ENCODE results near the gene GCAT. TPM values are rescaled to one million over a fixed set of nuclear protein-coding genes. Genes with fewer than 3 reads are reported as not detected.
A peak's percentile ranks its signal among the peaks of the same experiment; 100 is the strongest.

The GCAT gene
- total RNA-seq, 1 experiment from 2014 or later: 24.8 TPM

DNA sequence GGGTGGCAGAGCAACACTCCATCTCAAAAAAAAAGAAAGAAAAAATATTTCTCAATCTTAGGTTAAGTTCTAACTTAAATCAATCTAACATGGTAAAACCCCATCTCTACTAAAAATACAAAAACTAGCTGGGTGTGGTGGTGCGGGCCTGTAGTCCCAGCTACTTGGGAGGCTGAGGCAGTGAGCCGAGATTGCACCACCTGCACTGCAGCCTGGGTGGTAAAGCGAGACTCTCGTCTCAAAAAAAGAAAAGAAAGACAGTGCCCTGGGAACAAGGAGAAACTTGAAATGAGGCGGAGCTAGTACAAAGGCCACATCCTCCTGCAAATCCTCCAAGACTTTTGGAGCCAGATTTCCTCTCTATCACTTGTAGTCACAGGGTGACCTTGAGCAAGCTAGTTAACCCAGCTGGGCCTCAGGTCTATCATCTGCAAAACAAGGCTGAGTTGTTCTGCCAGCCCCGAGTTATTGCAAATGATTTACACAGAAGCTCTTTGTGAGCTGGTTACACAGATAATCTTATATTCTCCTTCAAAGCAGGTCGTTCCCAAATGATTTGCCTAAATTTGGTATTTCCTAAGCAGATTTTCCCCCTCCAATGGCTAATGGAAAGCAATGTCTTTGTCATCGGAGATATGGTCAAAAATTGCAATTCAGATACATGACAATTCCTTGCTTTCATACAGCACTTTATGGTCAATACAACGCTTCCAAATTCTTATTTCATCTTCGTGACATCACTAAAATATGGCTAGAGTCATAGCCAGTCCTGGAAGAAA lies 34.5 kb downstream of the GCAT start:
- peaks cover 9% of the 10 kb centered on the region; the same call in 1 of the 2 replicates for H3K4me1 ChIP-seq
- no peaks in the 10 kb centered on the region for H3K4me1 Mint-ChIP-seq (ENCODE audit: low read depth, unreplicated experiment)
- no peaks in the 10 kb centered on the region for H3K9me3 Mint-ChIP-seq (ENCODE audit: unreplicated experiment)
- no peak overlapping the region for H3K4me3 ChIP-seq (ENCODE audit: low read depth, low read length)
- DNase-seq: no peak
- no peaks in the 10 kb centered on the region for H3K36me3 ChIP-seq (ENCODE audit: control insufficient read depth, insufficient read depth, low read length)
- TF ChIP-seq, protein P1, sequence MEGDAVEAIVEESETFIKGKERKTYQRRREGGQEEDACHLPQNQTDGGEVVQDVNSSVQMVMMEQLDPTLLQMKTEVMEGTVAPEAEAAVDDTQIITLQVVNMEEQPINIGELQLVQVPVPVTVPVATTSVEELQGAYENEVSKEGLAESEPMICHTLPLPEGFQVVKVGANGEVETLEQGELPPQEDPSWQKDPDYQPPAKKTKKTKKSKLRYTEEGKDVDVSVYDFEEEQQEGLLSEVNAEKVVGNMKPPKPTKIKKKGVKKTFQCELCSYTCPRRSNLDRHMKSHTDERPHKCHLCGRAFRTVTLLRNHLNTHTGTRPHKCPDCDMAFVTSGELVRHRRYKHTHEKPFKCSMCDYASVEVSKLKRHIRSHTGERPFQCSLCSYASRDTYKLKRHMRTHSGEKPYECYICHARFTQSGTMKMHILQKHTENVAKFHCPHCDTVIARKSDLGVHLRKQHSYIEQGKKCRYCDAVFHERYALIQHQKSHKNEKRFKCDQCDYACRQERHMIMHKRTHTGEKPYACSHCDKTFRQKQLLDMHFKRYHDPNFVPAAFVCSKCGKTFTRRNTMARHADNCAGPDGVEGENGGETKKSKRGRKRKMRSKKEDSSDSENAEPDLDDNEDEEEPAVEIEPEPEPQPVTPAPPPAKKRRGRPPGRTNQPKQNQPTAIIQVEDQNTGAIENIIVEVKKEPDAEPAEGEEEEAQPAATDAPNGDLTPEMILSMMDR (IDR thresholded peaks at IDR 0.05; ENCODE audit: insufficient read depth in 1 of 2, low read depth in 1 of 2, low read length in 1 of 2, severe bottlenecking in 1 of 2, unreplicated experiment in 1 of 2): no peak
- H3K27me3 ChIP-seq (replicated peaks; ENCODE audit: control insufficient read depth, insufficient read depth, low read length): no peaks in the 10 kb centered on the region
- H3K27me3 Mint-ChIP-seq (ENCODE audit: insufficient read depth, unreplicated experiment): no peaks in the 10 kb centered on the region
- ChIA-PET CTCF (no interaction called here), POLR2A (no interaction called here)
- peak overlapping the region; percentile 79 for H3K4me3 Mint-ChIP-seq (ENCODE audit: unreplicated experiment)
- intact Hi-C loops (cut with micrococcal nuclease; ENCODE audit: unreplicated experiment): no loop called here
- no peak overlapping the region for H3K27ac Mint-ChIP-seq (ENCODE audit: unreplicated experiment)
- peaks cover 3% of the 10 kb centered on the region; the same call in 1 of the 2 replicates for H3K9me3 ChIP-seq
- peaks cover 17% of the 10 kb centered on the region for H3K36me3 Mint-ChIP-seq (ENCODE audit: insufficient read depth, unreplicated experiment)
- no TSS peak for BruUV-seq (replicated peaks)

DNA sequence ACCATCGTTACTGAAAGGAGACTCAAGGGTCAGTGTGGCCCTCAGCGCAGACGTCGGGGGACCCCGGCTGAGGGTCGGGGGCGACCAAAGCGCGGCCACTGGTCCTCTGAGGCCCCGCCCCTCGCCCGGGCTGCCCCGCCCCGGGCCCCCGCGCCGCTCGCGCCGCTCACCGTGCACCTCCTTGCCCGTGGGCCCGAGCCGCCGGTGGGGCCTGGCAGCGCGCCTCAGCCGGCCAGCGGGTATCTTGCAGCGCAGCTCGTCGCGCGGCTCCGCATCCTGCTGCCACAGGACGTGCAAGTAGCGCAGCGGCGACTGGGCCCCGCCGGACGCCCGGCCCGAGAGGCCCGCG lies 36.0 kb downstream of the GCAT start:
- peaks cover 28% of the 10 kb centered on the region for H3K36me3 Mint-ChIP-seq (ENCODE audit: insufficient read depth, unreplicated experiment)
- Histone ChIP-seq H3K4me3 (ENCODE audit: low read depth, low read length) (peak overlapping the region; percentile 75), H3K36me3 (ENCODE audit: control insufficient read depth, insufficient read depth, low read length) (no peaks in the 10 kb centered on the region), H3K9me3 (peaks cover 3% of the 10 kb centered on the region; the same call in 1 of the 2 replicates), H3K27me3 (replicated peaks; ENCODE audit: control insufficient read depth, insufficient read depth, low read length) (no peaks in the 10 kb centered on the region), H3K4me1 (peaks cover 9% of the 10 kb centered on the region; the same call in 1 of the 2 replicates)
- ChIA-PET POLR2A (interaction anchor here (0.6 to 1.7 kb wide), 7 partner anchors 27 to 825 kb away, joined by 3 to 19 read pairs (median 4); partner anchors contain the start of genes GCAT, LGALS2 and TST), CTCF (interaction anchor here (0.8 to 1.4 kb wide), 3 partner anchors 19 to 62 kb away, joined by 3 to 6 read pairs (median 5); partner anchors contain the start of genes GCAT and MICALL1)
- peak in 1 of 2 experiments; percentile 67 for DNase-seq
- H3K9me3 Mint-ChIP-seq (ENCODE audit: unreplicated experiment): no peaks in the 10 kb centered on the region
- TF ChIP-seq, protein P1 (IDR thresholded peaks at IDR 0.05; ENCODE audit: insufficient read depth in 1 of 2, low read depth in 1 of 2, low read length in 1 of 2, severe bottlenecking in 1 of 2, unreplicated experiment in 1 of 2): no peak
- H3K27ac Mint-ChIP-seq (ENCODE audit: unreplicated experiment): peak overlapping the region; percentile 53
- peaks cover 7% of the 10 kb centered on the region for H3K4me1 Mint-ChIP-seq (ENCODE audit: low read depth, unreplicated experiment)
- BruUV-seq (replicated peaks): no TSS peak
- no peaks in the 10 kb centered on the region for H3K27me3 Mint-ChIP-seq (ENCODE audit: insufficient read depth, unreplicated experiment)
- H3K4me3 Mint-ChIP-seq (ENCODE audit: unreplicated experiment): peak overlapping the region; percentile 79
- intact Hi-C loops (cut with micrococcal nuclease; ENCODE audit: unreplicated experiment): loop anchor here (2.0 kb wide), 1 partner anchor 37 kb away; the partner anchor contains the start of gene GCAT

DNA sequence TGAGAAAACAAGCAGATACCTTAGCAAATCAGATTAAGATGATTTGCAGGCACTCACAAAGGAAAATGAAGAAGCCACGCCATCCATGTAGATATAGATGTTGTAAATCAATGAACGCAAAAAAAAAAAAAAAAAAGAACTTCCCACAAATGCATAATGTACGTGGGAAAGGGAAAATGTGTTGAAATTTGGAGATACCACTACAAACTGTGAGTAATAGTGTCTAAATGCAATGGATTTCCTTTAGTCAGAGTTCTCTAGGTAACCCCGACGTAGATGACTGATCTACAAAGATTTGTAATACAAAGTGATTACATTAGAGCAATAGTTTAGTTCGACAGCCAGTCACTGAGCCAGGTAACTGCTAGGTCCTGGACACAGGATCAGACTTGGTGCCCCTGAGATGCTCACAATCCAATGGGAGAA lies 37.2 kb downstream of the GCAT start:
- peak overlapping the region; percentile 75 for H3K4me3 ChIP-seq (ENCODE audit: low read depth, low read length)
- no peaks in the 10 kb centered on the region for H3K27me3 ChIP-seq (replicated peaks; ENCODE audit: control insufficient read depth, insufficient read depth, low read length)
- TF ChIP-seq, protein P1 (IDR thresholded peaks at IDR 0.05; ENCODE audit: insufficient read depth in 1 of 2, low read depth in 1 of 2, low read length in 1 of 2, severe bottlenecking in 1 of 2, unreplicated experiment in 1 of 2): no peak
- ChIA-PET CTCF (interaction anchor here (1.4 kb wide), 1 partner anchor 18 kb away, joined by 6 read pairs; no protein-coding TSS in a partner anchor), POLR2A (interaction anchor here (1.7 kb wide), 1 partner anchor 37 kb away, joined by 19 read pairs; the partner anchor contains the start of gene GCAT)
- Mint-ChIP-seq H3K36me3 (ENCODE audit: insufficient read depth, unreplicated experiment) (peaks cover 34% of the 10 kb centered on the region), H3K27ac (ENCODE audit: unreplicated experiment) (no peak overlapping the region), H3K9me3 (ENCODE audit: unreplicated experiment) (no peaks in the 10 kb centered on the region), H3K4me1 (ENCODE audit: low read depth, unreplicated experiment) (peaks cover 7% of the 10 kb centered on the region), H3K4me3 (ENCODE audit: unreplicated experiment) (peak overlapping the region; percentile 79), H3K27me3 (ENCODE audit: insufficient read depth, unreplicated experiment) (no peaks in the 10 kb centered on the region)
- no TSS peak for BruUV-seq (replicated peaks)
- peaks cover 3% of the 10 kb centered on the region; the same call in 1 of the 2 replicates for H3K9me3 ChIP-seq
- peaks cover 9% of the 10 kb centered on the region; the same call in 1 of the 2 replicates for H3K4me1 ChIP-seq
- no peaks in the 10 kb centered on the region for H3K36me3 ChIP-seq (ENCODE audit: control insufficient read depth, insufficient read depth, low read length)
- intact Hi-C loops (cut with micrococcal nuclease; ENCODE audit: unreplicated experiment): loop anchor here (2.0 kb wide), 1 partner anchor 38 kb away; the partner anchor contains the start of gene GCAT
- DNase-seq: no peak

Measured in Caco-2 (cell line).